Globus pallidus (tissue), 1 donor: ENCODE results near the gene ANKS1B.

ENCODE experiments used
- DNase-seq: peaks from one replicate; pipeline ENCODE4 v3.0.0-alpha.2; 2015; ENCODE audit warnings: low spot score

The ANKS1B gene

DNA sequence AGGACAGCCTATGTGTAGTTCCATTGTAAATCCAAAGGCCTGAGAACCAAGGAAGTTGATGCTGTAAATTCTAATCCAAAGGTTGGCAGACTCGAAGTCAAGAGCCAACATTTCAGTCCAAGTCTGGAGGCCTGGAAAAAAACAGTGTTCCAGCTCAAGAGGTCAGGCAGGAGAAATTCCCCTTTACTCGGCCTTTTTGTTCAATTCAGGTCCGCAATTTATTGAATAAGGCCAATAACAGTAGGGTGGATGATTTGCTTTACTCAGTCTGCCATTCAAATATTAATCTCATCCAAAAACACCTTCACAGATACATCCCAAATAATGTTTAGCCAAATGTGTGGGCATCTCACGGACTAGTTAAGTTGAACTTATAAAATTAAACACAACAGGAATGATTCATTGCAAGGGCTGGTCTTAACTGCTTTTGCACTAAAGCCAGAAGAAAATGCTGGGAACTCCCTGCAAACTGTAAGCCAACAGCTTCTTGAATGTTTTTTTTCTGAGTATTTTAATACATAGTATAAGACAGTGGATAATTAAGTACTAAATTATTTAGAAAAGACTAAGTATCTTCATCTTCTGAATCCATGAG is 534.6 kb downstream of the ANKS1B start:
- no peak for DNase-seq

DNA sequence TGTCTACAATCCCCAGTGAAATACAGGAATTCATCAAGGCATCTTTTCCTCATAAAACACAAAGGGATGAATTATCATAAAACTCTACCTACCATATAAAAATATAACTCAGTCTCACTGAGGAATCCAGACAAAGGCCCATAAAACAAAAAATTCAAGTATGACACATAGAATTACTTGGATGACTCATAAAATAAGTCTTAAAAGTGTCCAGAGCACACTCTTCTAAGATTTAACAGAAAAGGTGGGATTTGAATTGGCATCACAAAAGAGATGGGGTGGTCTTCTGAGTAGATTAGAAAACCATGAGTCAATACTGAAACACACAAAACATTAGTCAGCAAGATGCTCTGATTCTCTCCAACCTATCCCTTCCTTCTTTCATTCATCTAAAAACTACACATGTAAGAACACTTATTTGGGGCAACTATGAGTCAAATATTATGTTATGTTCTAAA is 539.8 kb downstream of the ANKS1B start:
- DNase-seq = no peak

DNA sequence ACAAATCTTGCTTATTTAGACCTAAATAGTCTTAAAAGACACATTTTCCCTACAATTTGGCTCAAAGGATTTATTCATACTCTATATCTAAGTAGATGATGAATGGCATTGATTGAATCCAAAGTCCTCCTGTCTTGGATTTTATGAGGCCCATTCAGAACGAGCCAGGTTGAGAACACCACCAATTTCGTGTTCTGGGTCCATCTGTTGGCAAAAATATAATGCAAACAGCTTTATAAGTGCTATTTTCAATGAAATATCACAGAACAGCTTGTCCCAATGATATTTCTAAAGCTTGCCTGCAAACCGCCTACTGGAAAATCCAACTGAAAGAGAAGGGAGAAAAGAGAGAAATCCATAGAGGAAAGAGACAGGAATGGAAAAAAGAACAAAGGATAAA is 542.0 kb downstream of the ANKS1B start:
- no peak for DNase-seq

DNA sequence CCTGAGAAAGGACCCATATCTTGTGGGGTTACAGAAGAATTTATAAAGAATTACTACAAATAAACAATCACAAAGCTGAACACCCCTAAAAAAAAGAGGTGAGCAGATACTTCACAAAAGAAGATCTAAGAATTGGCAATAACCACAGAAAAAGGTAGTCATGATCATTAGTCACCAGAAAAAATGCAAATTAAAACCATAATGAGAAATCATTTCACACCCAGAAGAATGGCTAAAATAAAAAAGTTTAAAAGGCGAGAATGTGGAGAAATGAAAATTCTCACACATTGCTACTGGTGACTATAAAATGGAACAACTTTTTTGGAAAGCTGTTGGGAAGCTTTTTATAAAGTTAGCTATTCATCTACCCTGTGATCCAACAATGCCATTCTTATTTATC is 545.3 kb downstream of the ANKS1B start:
- DNase-seq = no peak

DNA sequence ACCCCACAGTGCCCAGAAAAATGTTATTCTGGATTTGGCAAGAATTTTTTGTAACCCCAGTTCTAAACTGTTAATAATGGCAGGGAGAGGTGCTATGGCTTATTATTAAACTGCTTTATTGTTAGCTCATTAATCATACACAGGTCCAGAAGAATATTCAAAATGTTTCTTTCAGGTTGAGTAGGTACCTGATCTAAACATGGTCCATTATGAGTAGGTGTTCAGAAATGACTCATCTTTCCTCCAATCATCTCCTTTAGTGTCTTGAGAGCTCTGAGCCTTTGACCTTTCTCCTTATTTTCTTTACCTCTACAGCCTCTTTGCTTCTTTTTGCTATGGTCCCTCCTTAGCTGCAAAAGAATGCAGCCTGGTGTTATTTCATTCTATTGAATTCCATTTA is 548.2 kb downstream of the ANKS1B start:
- no peak for DNase-seq

DNA sequence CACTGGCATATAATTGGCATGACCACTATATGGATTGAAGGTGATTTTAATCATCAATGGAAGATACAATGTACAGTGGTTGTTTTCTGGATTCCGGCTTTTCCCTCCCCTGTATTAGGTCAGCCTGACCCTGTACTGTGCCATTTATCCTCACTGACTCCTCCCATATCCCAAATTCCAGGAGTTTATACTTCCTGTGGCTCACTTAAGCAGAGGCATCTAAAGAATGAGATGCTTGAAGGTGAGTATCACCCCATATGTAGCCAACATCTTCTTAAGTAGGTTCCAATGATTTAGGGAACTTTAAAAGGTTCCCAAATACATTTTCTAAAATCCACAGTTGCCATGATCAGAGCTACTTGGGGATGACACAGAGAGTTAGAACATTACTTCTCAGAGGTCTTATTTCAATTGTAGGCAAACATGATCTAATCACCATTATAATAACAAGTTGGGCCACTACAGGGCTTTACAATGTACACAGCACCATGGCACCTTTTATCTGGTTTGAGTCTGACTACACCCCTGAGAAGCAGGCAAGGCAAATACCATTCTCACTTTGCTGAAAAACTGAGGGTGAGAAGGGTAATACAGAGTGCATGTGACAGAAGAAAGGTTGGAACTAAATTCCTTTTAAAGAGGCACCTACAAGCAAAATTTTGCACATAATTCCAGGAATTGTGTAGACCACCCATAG is 549.5 kb downstream of the ANKS1B start:
- no peak for DNase-seq

DNA sequence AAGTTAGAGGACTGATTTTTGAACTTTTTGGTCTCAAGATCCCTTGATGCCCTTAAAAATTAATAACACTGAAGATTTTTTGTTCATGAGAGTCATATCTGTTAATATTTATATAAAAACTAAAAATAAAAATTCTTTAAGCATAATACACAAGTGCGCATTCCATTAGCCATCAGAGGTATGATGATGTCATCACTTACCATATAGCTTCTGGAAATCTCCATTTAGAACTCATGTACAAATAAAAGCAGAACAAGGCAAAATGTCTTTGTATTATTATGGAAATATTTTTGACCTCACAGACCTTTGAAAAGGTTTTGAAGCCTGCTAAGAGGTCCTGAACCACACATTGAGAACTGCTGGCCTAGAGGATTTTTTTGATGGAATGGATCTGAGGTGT is 551.6 kb downstream of the ANKS1B start:
- DNase-seq = no peak

DNA sequence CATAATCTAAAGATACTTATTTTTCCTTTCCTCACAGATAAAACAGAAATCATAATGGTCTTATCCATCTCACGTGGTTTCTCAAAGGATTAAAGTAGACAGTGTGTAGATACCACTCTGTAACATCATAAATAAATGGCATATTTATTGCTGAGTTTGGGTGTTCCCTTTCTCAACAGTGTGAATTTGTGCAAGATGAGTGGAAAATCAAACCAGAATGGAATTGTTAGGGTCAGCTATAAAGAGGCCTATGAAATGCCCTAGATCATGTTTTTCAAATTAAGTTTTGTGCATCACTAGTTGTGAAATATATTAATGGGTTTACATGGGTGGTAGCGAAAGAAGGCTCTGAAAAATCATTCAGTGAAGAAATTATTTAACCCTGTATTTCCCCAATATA is 553.5 kb downstream of the ANKS1B start:
- no peak for DNase-seq

DNA sequence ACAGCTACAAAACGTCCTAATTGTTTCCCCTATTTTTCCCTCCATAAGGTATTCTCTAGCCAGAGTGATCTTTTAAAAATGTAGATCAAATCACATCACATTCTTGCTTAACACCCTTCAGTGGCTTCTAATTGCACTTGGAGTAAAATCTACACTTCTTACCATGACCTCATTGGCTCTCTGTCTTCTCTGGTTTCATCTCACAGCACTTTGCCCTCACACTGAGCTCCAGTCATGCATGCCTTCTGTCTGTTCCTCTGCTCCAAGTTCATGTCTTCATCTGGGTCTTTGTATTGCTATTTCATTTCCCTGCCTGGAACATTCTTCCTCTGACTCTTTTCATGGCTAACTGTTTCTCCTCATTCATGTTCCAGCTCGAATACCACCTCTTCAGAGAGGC is 557.6 kb downstream of the ANKS1B start:
- no peak for DNase-seq

DNA sequence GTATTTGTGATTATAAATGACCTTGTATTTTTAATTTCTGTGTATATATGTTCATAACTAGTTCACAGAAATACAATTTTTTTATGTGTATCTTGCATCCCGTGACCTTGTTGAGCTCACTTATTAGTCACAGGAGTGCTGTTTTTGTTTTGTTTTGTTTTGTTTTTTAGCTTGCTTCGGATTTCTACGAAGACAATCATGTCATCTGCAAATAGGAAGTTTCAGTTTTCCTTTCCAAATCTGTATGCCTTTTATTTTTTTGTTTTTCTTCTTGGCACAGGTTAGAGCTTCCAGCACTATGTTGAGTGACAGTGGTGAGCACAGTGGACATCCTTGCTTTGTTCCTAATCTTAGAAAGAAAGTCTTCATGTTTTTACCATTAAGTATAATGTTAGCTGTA is 566.4 kb downstream of the ANKS1B start:
- no peak for DNase-seq

DNA sequence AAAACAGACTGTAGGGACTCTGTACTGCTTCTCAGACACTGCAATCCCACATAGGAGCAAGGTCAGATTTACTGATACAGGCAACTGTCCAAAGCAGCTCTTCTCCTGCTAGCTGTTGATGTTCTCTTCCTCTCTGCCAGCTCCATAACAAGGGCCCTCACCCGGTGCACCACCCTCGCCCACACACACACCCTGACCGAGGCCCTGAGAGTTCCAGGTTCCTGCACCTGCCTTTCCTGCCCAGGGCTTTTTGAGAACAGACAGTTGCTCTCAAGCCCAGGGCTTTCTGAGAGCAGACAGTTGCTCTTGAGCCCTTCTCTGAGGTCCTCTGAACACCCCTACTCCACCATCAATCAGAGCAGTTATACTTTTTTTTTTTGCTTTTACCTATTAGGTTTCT is 571.0 kb downstream of the ANKS1B start:
- no peak for DNase-seq

DNA sequence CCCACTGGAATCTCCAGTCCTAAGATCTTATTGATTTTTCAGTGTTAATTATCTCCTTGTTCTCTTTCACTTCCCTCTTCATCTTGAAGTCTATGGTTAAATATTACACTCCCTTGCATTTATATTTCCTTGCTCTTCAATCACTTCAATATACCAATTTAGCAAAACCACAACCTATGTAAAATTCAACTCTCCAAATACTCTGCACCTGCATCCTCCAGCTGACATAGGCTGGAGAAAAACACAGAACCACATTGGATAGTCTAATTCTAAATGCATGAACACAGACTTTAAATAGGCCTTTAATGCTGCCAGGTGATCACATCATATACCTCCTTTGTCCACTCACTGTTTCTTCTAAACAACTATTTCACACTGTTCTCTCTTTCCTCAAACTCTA is 591.0 kb downstream of the ANKS1B start:
- no peak for DNase-seq

DNA sequence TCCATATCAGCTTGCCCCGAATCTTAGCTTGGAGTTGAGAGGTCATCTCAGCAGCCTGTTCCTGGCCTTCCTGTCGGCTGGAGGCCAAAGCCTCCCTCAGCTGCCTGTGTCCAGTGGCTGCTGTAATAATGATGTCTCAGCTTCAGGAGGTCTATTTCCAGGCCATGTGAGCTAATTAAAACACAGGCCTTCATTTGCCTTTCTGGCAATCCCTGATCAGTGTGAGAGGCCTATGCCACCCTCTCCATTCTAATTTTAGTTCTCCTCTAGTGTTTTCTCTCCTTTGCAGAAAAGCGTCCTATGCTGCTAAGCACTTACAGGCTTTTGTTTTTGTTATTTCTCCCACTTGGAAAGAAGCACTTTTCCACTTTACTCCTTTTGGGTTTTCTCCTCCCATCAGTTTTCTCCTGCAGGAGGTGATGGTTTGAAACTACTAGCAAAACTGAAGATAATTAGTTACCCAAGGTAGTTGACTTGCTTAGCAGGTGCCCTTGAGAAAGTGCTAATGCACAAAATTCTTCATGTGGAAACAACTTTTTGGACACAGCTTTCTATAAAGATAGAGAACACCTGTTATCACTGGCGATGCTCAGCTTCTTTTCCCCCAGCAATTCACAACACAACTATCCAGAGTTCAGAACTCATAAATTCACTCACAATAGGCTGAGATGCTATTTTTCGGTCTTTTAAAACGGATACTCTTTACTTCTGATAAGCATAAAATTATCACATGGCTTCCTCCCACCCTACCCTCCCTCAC is 592.5 kb downstream of the ANKS1B start:
- DNase-seq = no peak

DNA sequence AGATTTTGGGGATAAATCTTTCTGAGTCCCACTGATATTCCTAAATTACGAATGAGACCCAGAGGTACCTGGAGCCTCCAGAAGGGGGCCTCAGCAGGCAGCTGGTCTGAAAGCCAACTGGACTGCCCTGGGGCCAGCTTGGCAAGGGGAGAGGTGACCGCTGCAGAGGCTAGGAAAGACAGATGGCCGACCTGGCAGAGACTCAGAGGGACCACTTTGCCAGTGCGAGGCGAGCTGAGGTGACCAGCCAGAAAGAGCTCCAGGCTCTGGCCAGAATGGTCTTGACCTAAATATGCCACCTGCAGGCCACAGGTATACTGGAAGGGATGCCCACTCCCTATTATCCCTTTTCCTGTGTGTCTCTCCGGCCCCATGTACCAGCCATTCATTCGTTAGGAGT is 594.0 kb downstream of the ANKS1B start:
- DNase-seq = no peak

DNA sequence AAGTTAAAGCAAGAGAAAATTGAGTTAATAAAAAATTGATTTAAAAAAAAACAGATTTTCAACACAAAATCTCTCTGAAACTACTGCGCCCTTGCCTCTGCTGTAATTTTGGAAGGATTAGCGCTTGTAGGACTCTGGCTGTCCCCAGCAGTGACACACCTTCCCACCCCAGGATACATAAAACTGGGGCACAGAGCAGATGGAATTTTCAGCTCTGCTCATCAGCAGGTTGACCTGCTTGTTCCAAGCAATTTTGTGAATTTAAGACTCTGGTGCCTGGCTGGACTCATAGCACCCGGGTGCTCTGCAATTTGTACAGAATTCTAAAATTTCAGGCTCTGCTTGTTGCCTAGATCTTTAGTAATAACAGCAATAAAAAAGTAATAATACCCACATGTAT is 595.0 kb downstream of the ANKS1B start:
- no peak for DNase-seq

DNA sequence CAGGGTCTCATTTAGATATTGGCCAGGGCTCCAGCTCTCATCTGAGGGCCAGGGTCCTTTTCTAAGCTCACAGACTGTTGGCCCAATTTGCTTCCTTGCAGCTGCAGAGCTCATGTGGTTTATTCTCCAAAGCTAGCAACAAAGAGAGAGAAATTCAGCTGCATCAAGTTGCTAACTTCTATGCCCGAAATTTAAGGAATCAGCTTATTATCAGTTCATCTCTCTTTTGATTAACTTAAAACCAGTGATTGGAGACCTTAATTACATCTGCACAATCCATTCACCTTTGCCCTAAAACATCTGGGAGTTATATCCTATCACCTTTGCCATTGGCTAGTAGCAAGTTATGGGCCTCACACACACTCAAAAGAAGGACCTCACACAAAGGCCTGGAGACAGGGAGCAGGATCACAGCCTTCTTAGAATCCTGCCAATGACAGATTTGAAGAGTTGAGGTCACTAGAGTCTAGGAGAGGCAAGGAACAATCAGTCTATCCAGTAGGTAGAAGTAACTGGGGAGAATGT is 596.0 kb downstream of the ANKS1B start:
- no peak for DNase-seq

DNA sequence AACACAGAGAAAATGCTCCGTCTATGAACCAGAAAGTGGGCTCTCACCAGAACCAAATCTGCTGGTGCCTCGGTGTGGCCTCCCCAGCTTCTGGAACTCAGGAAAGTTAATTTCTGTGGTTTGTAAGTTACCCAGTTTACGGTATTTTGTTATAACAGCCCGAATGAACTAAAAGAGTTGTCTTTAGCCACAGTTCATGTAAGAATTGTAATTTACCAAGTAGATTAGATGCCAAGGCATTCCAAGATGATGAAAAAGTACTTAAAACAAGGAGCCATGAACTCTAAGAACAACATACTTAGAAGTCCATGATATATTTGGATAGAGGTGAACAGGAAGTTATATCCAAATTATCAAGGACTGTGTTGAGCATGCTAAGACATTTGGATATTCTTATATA is 597.1 kb downstream of the ANKS1B start:
- DNase-seq = no peak

DNA sequence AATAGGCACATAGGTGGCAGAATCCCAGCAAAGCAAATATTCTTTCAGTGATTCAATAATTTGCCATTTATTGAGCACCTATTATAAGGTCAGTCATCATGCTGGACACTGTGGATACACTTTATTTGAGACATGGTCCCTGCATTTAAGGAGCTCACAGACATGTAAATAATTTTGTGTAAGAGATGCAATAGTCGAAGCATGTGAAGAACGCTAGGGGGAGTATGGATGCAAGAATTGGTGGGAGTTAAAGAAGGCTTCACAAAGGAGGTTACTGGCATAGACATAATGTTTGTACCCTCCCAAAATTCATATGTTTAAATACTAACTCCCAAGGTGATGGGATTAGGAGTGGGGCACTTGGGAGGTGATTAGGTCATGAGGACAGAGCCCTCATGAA is 597.8 kb downstream of the ANKS1B start:
- DNase-seq = no peak

DNA sequence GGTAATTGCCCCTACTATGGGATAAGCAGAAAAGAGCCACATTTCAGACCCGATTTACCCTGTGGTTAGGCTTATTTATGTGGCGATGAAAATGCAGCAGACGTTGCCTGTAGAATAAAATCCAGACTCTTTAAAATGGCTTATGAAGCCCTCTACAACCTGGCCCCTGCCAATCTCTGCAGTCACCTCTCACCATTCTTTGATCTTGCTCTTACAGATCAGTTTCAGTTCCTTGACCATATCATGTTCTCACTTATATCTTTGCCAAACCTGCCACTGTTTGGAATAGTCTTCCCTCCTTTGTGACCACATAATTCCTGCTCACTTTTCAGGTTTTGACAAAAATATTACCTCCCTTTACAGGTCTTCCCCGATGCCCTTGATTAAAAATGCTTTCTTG is 601.5 kb downstream of the ANKS1B start:
- no peak for DNase-seq

DNA sequence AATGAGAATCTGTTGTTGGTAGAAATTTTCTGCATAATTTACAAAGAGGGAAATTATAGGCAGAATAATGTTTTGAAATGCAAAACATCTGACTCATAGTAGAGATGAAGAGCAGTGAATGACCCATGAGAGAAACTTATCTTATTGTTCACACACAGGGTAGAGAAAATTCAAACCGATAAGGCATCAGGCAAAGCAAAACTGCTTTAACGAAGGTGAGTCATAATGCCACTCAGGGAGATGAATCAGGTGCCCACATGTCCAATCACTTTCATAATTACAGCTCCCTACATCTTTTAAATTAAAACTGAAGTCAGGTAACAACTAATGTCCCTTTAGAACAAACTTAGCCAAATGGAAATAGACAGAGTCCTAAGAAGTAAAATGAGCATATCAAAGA is 602.7 kb downstream of the ANKS1B start:
- no peak for DNase-seq

DNA sequence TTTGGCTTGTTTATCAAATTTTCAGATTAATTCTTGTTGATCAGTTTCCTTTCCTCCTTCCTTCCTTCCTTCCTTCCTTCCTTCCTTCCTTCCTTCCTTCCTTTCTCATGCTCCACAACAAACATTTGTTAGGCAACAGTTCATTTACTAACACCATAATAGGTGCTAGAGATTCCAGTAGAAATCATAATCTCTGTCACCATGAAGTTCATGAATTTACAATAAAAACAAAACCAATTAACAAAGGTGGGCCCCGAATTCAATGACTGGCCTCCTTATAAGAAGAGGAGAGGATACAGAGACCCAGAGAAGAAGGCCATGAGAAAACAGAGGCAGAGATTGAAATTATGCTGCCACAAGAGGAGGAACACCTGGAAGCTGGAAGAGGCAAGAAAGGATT is 604.0 kb downstream of the ANKS1B start:
- no peak for DNase-seq

DNA sequence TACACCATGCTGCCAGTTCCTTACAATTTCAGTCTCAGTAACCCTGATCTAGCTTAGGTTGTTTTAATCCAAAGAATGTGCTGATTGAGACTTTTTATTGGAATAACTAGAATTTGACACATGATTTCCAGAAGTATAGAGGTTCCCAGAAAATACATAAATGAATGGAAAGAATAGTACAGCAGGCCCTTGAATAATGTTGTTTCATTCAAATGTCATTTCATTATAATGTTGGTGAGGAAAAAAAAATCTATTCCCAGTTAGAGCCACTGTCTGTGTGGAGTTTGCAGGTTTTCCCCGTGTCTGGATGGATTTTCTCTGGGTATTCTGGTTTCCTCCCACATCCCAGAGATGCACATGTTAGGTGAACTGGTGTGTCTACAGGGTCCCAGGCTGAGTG is 610.7 kb downstream of the ANKS1B start:
- no peak for DNase-seq

DNA sequence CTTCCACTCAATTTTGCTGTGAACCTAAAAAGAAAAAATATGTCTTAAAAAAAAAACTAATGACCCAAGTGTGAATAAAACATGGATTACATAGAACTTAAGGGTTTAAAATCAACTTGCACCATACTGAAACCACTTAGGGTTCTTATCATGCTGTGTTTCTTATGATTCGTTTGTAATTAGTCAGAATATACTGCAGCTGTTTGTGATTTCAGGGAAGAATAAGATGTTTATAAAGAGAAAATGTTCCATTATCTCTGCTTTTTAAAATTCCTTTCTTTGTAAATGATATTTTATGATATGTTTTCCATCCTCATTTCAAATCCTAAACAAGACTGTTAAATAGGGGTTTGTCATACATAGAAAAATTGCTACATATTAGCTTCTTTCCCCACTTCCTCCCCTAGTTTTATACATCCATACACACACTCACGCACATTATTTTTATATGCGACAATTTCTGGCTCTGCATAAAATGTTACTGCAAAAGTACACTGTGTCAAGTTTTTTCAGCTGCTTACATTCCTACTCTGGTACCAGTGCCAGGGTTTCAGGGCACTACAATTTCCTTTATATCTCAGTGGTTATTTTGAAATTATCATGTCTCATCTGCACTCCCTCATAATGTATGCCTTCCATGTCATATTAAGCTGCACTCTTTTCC is 612.3 kb downstream of the ANKS1B start:
- no peak for DNase-seq
